Neutrophil (primary cell): ENCODE measurements around the gene ADAM11.

Source experiments
- H3K27ac ChIP-seq: fragments of 200-600 bp; sonication (generic); 2 replicates; pipeline ENCODE4 v1.5.1; 2016; ENCODE audit warnings: mild to moderate bottlenecking, moderate library complexity
- H3K27me3 ChIP-seq: fragments of 200-600 bp; sonication (generic); 2 replicates; pipeline ENCODE4 v1.6.0; 2016; ENCODE audit warnings: mild to moderate bottlenecking
- H3K36me3 ChIP-seq: fragments of 200-600 bp; sonication (generic); 2 replicates; pipeline ENCODE4 v1.5.1; 2017
- H3K4me1 ChIP-seq, 2 experiments: fragments of 200-600 bp in 1 of 2; sonication (generic) in 1 of 2; 1 replicate in 1 of 2; 2 replicates in 1 of 2; pipeline versions ENCODE4 v1.5.1 to v1.6.1; 2013 to 2016; ENCODE audit warnings: low read depth in 1 of 2, low read length in 1 of 2, mild to moderate bottlenecking in 1 of 2, moderate library complexity in 1 of 2; ENCODE audit not compliant: control insufficient read depth in 1 of 2, insufficient read depth in 1 of 2
- H3K4me3 ChIP-seq, 2 experiments: fragments of 200-600 bp in 1 of 2; sonication (generic) in 1 of 2; 1 replicate in 1 of 2; 2 replicates in 1 of 2; pipeline ENCODE4 v1.5.1; 2013 to 2016; ENCODE audit warnings: low read depth in 1 of 2, low read length in 1 of 2, mild to moderate bottlenecking in 1 of 2, moderate library complexity in 1 of 2
- H3K9me3 ChIP-seq: fragments of 200-600 bp; sonication (generic); 2 replicates; pipeline ENCODE4 v1.5.1; 2016
- CTCF ChIP-seq: fragments of 200-600 bp; sonication (generic); IDR thresholded peaks from 2 replicates; pipeline ENCODE4 v1.5.1; 2016; ENCODE audit warnings: antibody characterized with exemption

ADAM11 gene

GRCh38 chr17:44780845-44781480 lies 22.2 kb downstream of the ADAM11 start:
- H3K36me3 ChIP-seq: no peaks in the 10 kb centered on the region
- H3K27me3 ChIP-seq: peaks cover 56% of the 10 kb centered on the region
- no peak for TF ChIP-seq CTCF
- no peak overlapping the region for H3K4me3 ChIP-seq
- H3K4me1 ChIP-seq: peaks cover 4 to 15% of the 10 kb centered on the region in 2 experiments
- no peak overlapping the region for H3K27ac ChIP-seq
- no peaks in the 10 kb centered on the region for H3K9me3 ChIP-seq

GRCh38 chr17:44781551-44782325 lies 22.9 kb downstream of the ADAM11 start:
- TF ChIP-seq CTCF: no peak
- peaks cover 48% of the 10 kb centered on the region for H3K27me3 ChIP-seq
- H3K4me1 ChIP-seq: peaks cover 0 to 11% of the 10 kb centered on the region in 2 experiments
- H3K9me3 ChIP-seq: no peaks in the 10 kb centered on the region
- H3K4me3 ChIP-seq: no peak overlapping the region
- H3K27ac ChIP-seq: no peak overlapping the region
- no peaks in the 10 kb centered on the region for H3K36me3 ChIP-seq

- H3K27ac ChIP-seq: no peak overlapping the region
- H3K27me3 ChIP-seq: peaks cover 41% of the 10 kb centered on the region
- TF ChIP-seq CTCF: no peak
- no peaks in the 10 kb centered on the region for H3K9me3 ChIP-seq
- no peak overlapping the region for H3K4me3 ChIP-seq
- H3K4me1 ChIP-seq: peaks cover 0 to 11% of the 10 kb centered on the region in 2 experiments
- no peaks in the 10 kb centered on the region for H3K36me3 ChIP-seq
Measured at GRCh38 chr17:44782326-44782850, 23.6 kb downstream of the ADAM11 start.

- Histone ChIP-seq H3K4me3 (no peak overlapping the region), H3K9me3 (no peaks in the 10 kb centered on the region), H3K36me3 (no peaks in the 10 kb centered on the region), H3K27ac (no peak overlapping the region), H3K4me1 (no peaks in the 10 kb centered on the region), H3K27me3 (peaks cover 11% of the 10 kb centered on the region)
- no peak for TF ChIP-seq CTCF
Measured at GRCh38 chr17:44785921-44786320, 27.1 kb downstream of the ADAM11 start.

- Histone ChIP-seq H3K4me1 (no peaks in the 10 kb centered on the region), H3K27me3 (peaks cover 8% of the 10 kb centered on the region), H3K4me3 (no peak overlapping the region), H3K36me3 (no peaks in the 10 kb centered on the region), H3K9me3 (no peaks in the 10 kb centered on the region), H3K27ac (no peak overlapping the region)
- TF ChIP-seq CTCF: no peak
Measured at GRCh38 chr17:44786551-44787081, 27.8 kb downstream of the ADAM11 start.
